ENCODE measurements around the gene FEZF1.
"Not testable (repeated sequence)": the region's sequence is repeated elsewhere in the genome, so short reads cannot be mapped to it uniquely, and the experiment has no call there.

The FEZF1 gene

GRCh38 chr7:122299624-122300210 is 4.8 kb downstream of the FEZF1 start:
- H3K4me3 ChIP-seq (ENCODE audit: low read depth, low read length), result no peak overlapping the region
- in situ Hi-C loops (cut with HindIII; ENCODE audit: low sequenced_read_pairs), result no loop called here

GRCh38 chr7:122298618-122299017 is 5.9 kb downstream of the FEZF1 start:
- in situ Hi-C loops (cut with HindIII; ENCODE audit: low sequenced_read_pairs), result no loop called here
- H3K4me3 ChIP-seq (ENCODE audit: low read depth, low read length), result no peak overlapping the region
- no peak for TF ChIP-seq CTCF (IDR thresholded peaks at IDR 0.05; ENCODE audit: low read depth, low read length)
- no peak for DNase-seq (ENCODE audit: low read depth, low spot score)

More at GRCh38 chr7:122299624-122300210, 4.8 kb downstream of the FEZF1 start:
- DNase-seq (ENCODE audit: low read depth, low spot score), result no peak
- no peak for TF ChIP-seq CTCF (IDR thresholded peaks at IDR 0.05; ENCODE audit: low read depth, low read length)

- no peak for TF ChIP-seq CTCF (IDR thresholded peaks at IDR 0.05; ENCODE audit: low read depth, low read length)
- no peak for DNase-seq (ENCODE audit: low read depth, low spot score)
- in situ Hi-C loops (cut with HindIII; ENCODE audit: low sequenced_read_pairs), result no loop called here
- H3K4me3 ChIP-seq (ENCODE audit: low read depth, low read length), result no peak overlapping the region
Observed at GRCh38 chr7:122298131-122298530, 6.4 kb downstream of the FEZF1 start.

GRCh38 chr7:122291189-122291588 is 13.4 kb downstream of the FEZF1 start:
- DNase-seq (ENCODE audit: low read depth, low spot score), result no peak
- in situ Hi-C loops (cut with HindIII; ENCODE audit: low sequenced_read_pairs), result no loop called here
- no peak for TF ChIP-seq CTCF (IDR thresholded peaks at IDR 0.05; ENCODE audit: low read depth, low read length)
- no peak overlapping the region for H3K4me3 ChIP-seq (ENCODE audit: low read depth, low read length)

- in situ Hi-C loops (cut with HindIII; ENCODE audit: low sequenced_read_pairs), result no loop called here
- TF ChIP-seq CTCF (IDR thresholded peaks at IDR 0.05; ENCODE audit: low read depth, low read length), result no peak
- DNase-seq (ENCODE audit: low read depth, low spot score), result no peak
- no peak overlapping the region for H3K4me3 ChIP-seq (ENCODE audit: low read depth, low read length)
Observed at GRCh38 chr7:122290476-122290875, 14.1 kb downstream of the FEZF1 start.

- in situ Hi-C loops (cut with HindIII; ENCODE audit: low sequenced_read_pairs), result no loop called here
- no peak for TF ChIP-seq CTCF (IDR thresholded peaks at IDR 0.05; ENCODE audit: low read depth, low read length)
- DNase-seq (ENCODE audit: low read depth, low spot score), result no peak
- no peak overlapping the region for H3K4me3 ChIP-seq (ENCODE audit: low read depth, low read length)
Observed at GRCh38 chr7:122289426-122289825, 15.1 kb downstream of the FEZF1 start.

- in situ Hi-C loops (cut with HindIII; ENCODE audit: low sequenced_read_pairs); H3K4me3 ChIP-seq (ENCODE audit: low read depth, low read length); DNase-seq (ENCODE audit: low read depth, low spot score): not testable (repeated sequence)
Observed at GRCh38 chr7:122284608-122285007, 19.9 kb downstream of the FEZF1 start.
